ENCODE data around the gene ZNF280D. TPM values are rescaled to one million over a fixed set of nuclear protein-coding genes. Genes with fewer than 3 reads are reported as not detected.

Gene ZNF280D
- total RNA-seq, 1 experiment from 2014 or later: 25.3 TPM

GRCh38 chr15:56736308-56736707, 3.0 kb upstream of the ZNF280D start:
- Histone ChIP-seq H3K27me3 (ENCODE audit: insufficient read depth, low read length) (no peaks in the 10 kb centered on the region), H3K9me3 (ENCODE audit: control insufficient read depth in 1 of 2, insufficient read depth in 1 of 2, low read depth in 1 of 2, low read length in 2 of 2) (no peaks in the 10 kb centered on the region), H3K4me3 (replicated peaks in 1 of 2; ENCODE audit: low read depth in 1 of 2, low read length in 2 of 2) (no peak overlapping the region), H3K4me1 (ENCODE audit: control insufficient read depth in 1 of 2, insufficient read depth in 2 of 2, low read length in 2 of 2) (peaks cover 7 to 16% of the 10 kb centered on the region in 2 experiments), H3K27ac (ENCODE audit: low read depth, low read length) (no peak overlapping the region), H4K20me1 (ENCODE audit: insufficient read depth) (no peaks in the 10 kb centered on the region), H3K9ac (ENCODE audit: low read length) (no peak overlapping the region), H2AFZ (ENCODE audit: low read depth, low read length, poor library complexity, severe bottlenecking) (no peak overlapping the region), H3K4me2 (ENCODE audit: low read length) (no peak overlapping the region), H3K36me3 (ENCODE audit: control insufficient read depth in 1 of 2, insufficient read depth in 2 of 2, low read length in 2 of 2) (no peaks in the 10 kb centered on the region), H3K9me2 (ENCODE audit: insufficient read depth) (no peaks in the 10 kb centered on the region), H3K79me2 (ENCODE audit: insufficient read depth, low read length) (peaks cover 16% of the 10 kb centered on the region)
- ATAC-seq (no peak), DNase-seq (ENCODE audit: low read depth, low spot score) (no peak)
- ChIA-PET RAD21 (ENCODE audit: low non-redundant PET in 1 of 2, low total read pairs in 2 of 2, uncharacterized antibody in 2 of 2, unreplicated experiment in 2 of 2) (no interaction called here), POLR2A (no interaction called here), CTCF (no interaction called here)
- BruUV-seq (replicated peaks): no TSS peak
- intact Hi-C loops (cut with micrococcal nuclease): no loop called here
- TF ChIP-seq RAD21 (IDR thresholded peaks at IDR 0.05; ENCODE audit: low read depth) (no peak), SRF (IDR thresholded peaks at IDR 0.05; ENCODE audit: low read depth) (no peak), TCF7L2 (IDR thresholded peaks at IDR 0.05; ENCODE audit: borderline replicate concordance, extremely low read depth, insufficient read depth, insufficient read length) (no peak), FOSL1 (IDR thresholded peaks at IDR 0.05; ENCODE audit: low read depth) (no peak), SIN3A (IDR thresholded peaks at IDR 0.05; ENCODE audit: low read depth) (no peak), CBX3 (IDR thresholded peaks at IDR 0.05; ENCODE audit: low read depth) (no peak), SP1 (IDR thresholded peaks at IDR 0.05; ENCODE audit: low read depth) (no peak), EGR1 (IDR thresholded peaks at IDR 0.05; ENCODE audit: low read depth) (no peak), REST (IDR thresholded peaks at IDR 0.05; ENCODE audit: low read depth) (no peak), CEBPB (IDR thresholded peaks at IDR 0.05; ENCODE audit: low read depth) (no peak), EZH2phosphoT487 (IDR thresholded peaks at IDR 0.05; ENCODE audit: borderline replicate concordance) (no peak), ZBTB33 (IDR thresholded peaks at IDR 0.05; ENCODE audit: extremely low read depth, insufficient replicate concordance, low read length) (no peak), EZH2 (IDR thresholded peaks at IDR 0.05) (no peak), POLR2A (IDR thresholded peaks at IDR 0.05; ENCODE audit: borderline replicate concordance, extremely low read depth, insufficient read depth, insufficient read length) (no peak), ZNF274 (IDR thresholded peaks at IDR 0.05; ENCODE audit: low read depth, low read length) (no peak), POLR2AphosphoS5 (IDR thresholded peaks at IDR 0.05; ENCODE audit: low read depth, low read length) (no peak), ELF1 (IDR thresholded peaks at IDR 0.05; ENCODE audit: borderline replicate concordance, low read depth) (no peak)
- TF ChIP-seq, protein P1, sequence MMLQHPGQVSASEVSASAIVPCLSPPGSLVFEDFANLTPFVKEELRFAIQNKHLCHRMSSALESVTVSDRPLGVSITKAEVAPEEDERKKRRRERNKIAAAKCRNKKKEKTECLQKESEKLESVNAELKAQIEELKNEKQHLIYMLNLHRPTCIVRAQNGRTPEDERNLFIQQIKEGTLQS (IDR thresholded peaks at IDR 0.05): no peak
- TF ChIP-seq, protein P2, sequence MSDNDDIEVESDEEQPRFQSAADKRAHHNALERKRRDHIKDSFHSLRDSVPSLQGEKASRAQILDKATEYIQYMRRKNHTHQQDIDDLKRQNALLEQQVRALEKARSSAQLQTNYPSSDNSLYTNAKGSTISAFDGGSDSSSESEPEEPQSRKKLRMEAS (IDR thresholded peaks at IDR 0.05): no peak
- TF ChIP-seq, protein P3, sequence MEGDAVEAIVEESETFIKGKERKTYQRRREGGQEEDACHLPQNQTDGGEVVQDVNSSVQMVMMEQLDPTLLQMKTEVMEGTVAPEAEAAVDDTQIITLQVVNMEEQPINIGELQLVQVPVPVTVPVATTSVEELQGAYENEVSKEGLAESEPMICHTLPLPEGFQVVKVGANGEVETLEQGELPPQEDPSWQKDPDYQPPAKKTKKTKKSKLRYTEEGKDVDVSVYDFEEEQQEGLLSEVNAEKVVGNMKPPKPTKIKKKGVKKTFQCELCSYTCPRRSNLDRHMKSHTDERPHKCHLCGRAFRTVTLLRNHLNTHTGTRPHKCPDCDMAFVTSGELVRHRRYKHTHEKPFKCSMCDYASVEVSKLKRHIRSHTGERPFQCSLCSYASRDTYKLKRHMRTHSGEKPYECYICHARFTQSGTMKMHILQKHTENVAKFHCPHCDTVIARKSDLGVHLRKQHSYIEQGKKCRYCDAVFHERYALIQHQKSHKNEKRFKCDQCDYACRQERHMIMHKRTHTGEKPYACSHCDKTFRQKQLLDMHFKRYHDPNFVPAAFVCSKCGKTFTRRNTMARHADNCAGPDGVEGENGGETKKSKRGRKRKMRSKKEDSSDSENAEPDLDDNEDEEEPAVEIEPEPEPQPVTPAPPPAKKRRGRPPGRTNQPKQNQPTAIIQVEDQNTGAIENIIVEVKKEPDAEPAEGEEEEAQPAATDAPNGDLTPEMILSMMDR (IDR thresholded peaks at IDR 0.05 in 2 of 3, conservative IDR thresholded peaks at IDR 0.05 in 1 of 3; ENCODE audit: borderline replicate concordance in 1 of 3, insufficient read depth in 1 of 3, low read depth in 2 of 3, low read length in 2 of 3): no peak
